Neuronal stem cell (in vitro differentiated cells): Measurements from ENCODE around the gene HTN3.

Experiments
- DNase-seq: peaks from one replicate; pipeline ENCODE4 v3.0.0-alpha.2; 2013; ENCODE audit warnings: low spot score
- H2AFZ ChIP-seq: one replicate; pipeline ENCODE4 v1.6.1; 2013; ENCODE audit warnings: mild to moderate bottlenecking, low read length, inconsistent platforms
- H2AK5ac ChIP-seq: 2 replicates; pipeline ENCODE4 v1.6.1; 2013; ENCODE audit warnings: low read depth, mild to moderate bottlenecking, inconsistent platforms, low read length, moderate library complexity, mixed read lengths
- H2BK120ac ChIP-seq: 2 replicates; pipeline ENCODE4 v1.6.1; 2013; ENCODE audit warnings: low read depth, mild to moderate bottlenecking, inconsistent platforms, low read length, moderate library complexity, mixed read lengths
- H2BK12ac ChIP-seq: one replicate; pipeline ENCODE4 v1.6.1; 2013; ENCODE audit warnings: low read length, inconsistent platforms
- H2BK15ac ChIP-seq: 2 replicates; pipeline ENCODE4 v1.6.1; 2013; ENCODE audit warnings: mild to moderate bottlenecking, low read length, inconsistent platforms, mixed read lengths
- H2BK5ac ChIP-seq: one replicate; pipeline ENCODE4 v1.6.1; 2013; ENCODE audit warnings: inconsistent platforms, mild to moderate bottlenecking, low read length, moderate library complexity
- H3K14ac ChIP-seq: one replicate; pipeline ENCODE4 v1.6.1; 2013; ENCODE audit warnings: low read length, inconsistent platforms
- H3K18ac ChIP-seq: 2 replicates; pipeline ENCODE4 v1.6.1; 2013; ENCODE audit warnings: low read length, inconsistent platforms
- H3K23ac ChIP-seq: 2 replicates; pipeline ENCODE4 v1.6.1; 2013; ENCODE audit warnings: low read depth, mild to moderate bottlenecking, mixed read lengths, low read length, inconsistent platforms; ENCODE audit not compliant: poor library complexity
- H3K27ac ChIP-seq: replicated peaks from 3 replicates; pipeline ENCODE4 v1.5.1; 2013; ENCODE audit warnings: low read length, inconsistent platforms
- H3K27me3 ChIP-seq, 3 experiments: 2 replicates each; pipeline ENCODE4 v1.6.1; 2013; ENCODE audit warnings: low read length in 3 of 3, mild to moderate bottlenecking in 2 of 3, inconsistent platforms in 1 of 3, low read depth in 1 of 3, mixed read lengths in 1 of 3, moderate library complexity in 1 of 3; ENCODE audit not compliant: control insufficient read depth in 3 of 3, insufficient read depth in 3 of 3
- H3K36me3 ChIP-seq, 2 donors: replicated peaks in 1 of 2; 2 replicates each; pipeline ENCODE4 v1.6.1; 2013; ENCODE audit warnings: low read length in 2 of 2; ENCODE audit not compliant: control insufficient read depth in 2 of 2, insufficient read depth in 2 of 2
- H3K4ac ChIP-seq: 2 replicates; pipeline ENCODE4 v1.6.1; 2013; ENCODE audit warnings: inconsistent platforms, mild to moderate bottlenecking, low read length, moderate library complexity
- H3K4me1 ChIP-seq, 2 donors: 1 replicate in 1 of 2; 2 replicates in 1 of 2; pipeline ENCODE4 v1.6.1; 2013; ENCODE audit warnings: low read length in 2 of 2, low read depth in 1 of 2; ENCODE audit not compliant: control insufficient read depth in 2 of 2, insufficient read depth in 1 of 2
- H3K4me2 ChIP-seq: one replicate; pipeline ENCODE4 v1.6.1; 2013; ENCODE audit warnings: mild to moderate bottlenecking, low read length, inconsistent platforms; ENCODE audit not compliant: insufficient read depth, poor library complexity, severe bottlenecking
- H3K4me3 ChIP-seq, 2 donors: 2 replicates each; pipeline ENCODE4 v1.5.1; 2013; ENCODE audit warnings: low read length in 2 of 2, mild to moderate bottlenecking in 2 of 2, inconsistent platforms in 1 of 2, moderate library complexity in 1 of 2
- H3K79me1 ChIP-seq: one replicate; pipeline ENCODE4 v1.6.1; 2013; ENCODE audit warnings: low read depth, mild to moderate bottlenecking, inconsistent platforms, low read length, moderate library complexity
- H3K9ac ChIP-seq: one replicate; pipeline ENCODE4 v1.6.1; 2013; ENCODE audit warnings: mild to moderate bottlenecking, low read depth, low read length, inconsistent platforms; ENCODE audit not compliant: poor library complexity
- H3K9me3 ChIP-seq, 2 donors: replicated peaks in 1 of 2; 2 replicates each; pipeline versions ENCODE3 to v1.6.1; 2013; ENCODE audit warnings: low read length in 2 of 2, mild to moderate bottlenecking in 2 of 2, inconsistent platforms in 1 of 2, low read depth in 1 of 2, mixed read lengths in 1 of 2, moderate library complexity in 1 of 2; ENCODE audit not compliant: control insufficient read depth in 2 of 2, insufficient read depth in 1 of 2
- H4K8ac ChIP-seq: one replicate; pipeline ENCODE4 v1.6.1; 2013; ENCODE audit warnings: low read depth, mild to moderate bottlenecking, inconsistent platforms, low read length, moderate library complexity
- H4K91ac ChIP-seq: one replicate; pipeline ENCODE4 v1.6.1; 2013; ENCODE audit warnings: low read length, low read depth, mild to moderate bottlenecking, inconsistent platforms; ENCODE audit not compliant: poor library complexity
- whole genome bisulfite sequencing, 2 donors: extraction: QIAGEN DNeasy Blood & Tissue Kit; methylation state at CpG; one replicate each; pipeline ENCODE4 v1.1.7; 2013; ENCODE audit warnings: missing lambda C conversion rate in 2 of 2, mixed read lengths in 1 of 2; ENCODE audit not compliant: insufficient read length in 2 of 2, insufficient replicate concordance in 1 of 2; ENCODE audit errors: extremely low coverage in 2 of 2; 5-methylcytosine and 5-hydroxymethylcytosine counted together

Gene HTN3

GRCh38 chr4:70062000-70062399 is 33.7 kb downstream of the HTN3 start:
- H3K9ac ChIP-seq: no peak overlapping the region
- H3K23ac ChIP-seq: no peak overlapping the region
- no peaks in the 10 kb centered on the region for H3K4me1 ChIP-seq
- no peaks in the 10 kb centered on the region for H3K27me3 ChIP-seq
- no peak for DNase-seq
- H4K8ac ChIP-seq: no peak overlapping the region
- no peak overlapping the region for H3K4ac ChIP-seq
- no peak overlapping the region for H2BK120ac ChIP-seq
- H3K14ac ChIP-seq: no peak overlapping the region
- H2BK15ac ChIP-seq: no peak overlapping the region
- no peak overlapping the region for H2BK5ac ChIP-seq
- H3K79me1 ChIP-seq: no peaks in the 10 kb centered on the region
- H3K9me3 ChIP-seq: no peaks in the 10 kb centered on the region
- no peak overlapping the region for H3K18ac ChIP-seq
- no peak overlapping the region for H3K4me3 ChIP-seq
- H2AFZ ChIP-seq: no peak overlapping the region
- no peaks in the 10 kb centered on the region for H3K36me3 ChIP-seq
- WGBS, 2 donors: no CpG with 5 or more reads among the region's 1 CpG
- no peak overlapping the region for H3K27ac ChIP-seq
- no peak overlapping the region for H4K91ac ChIP-seq
- no peak overlapping the region for H2BK12ac ChIP-seq
- no peak overlapping the region for H2AK5ac ChIP-seq
- no peak overlapping the region for H3K4me2 ChIP-seq

GRCh38 chr4:70080205-70080604 is 51.9 kb downstream of the HTN3 start:
- no CpG with 5 or more reads among the region's 1 CpG for WGBS, 2 donors
- Histone ChIP-seq H3K14ac (no peak overlapping the region), H3K36me3 (no peaks in the 10 kb centered on the region), H3K4me2 (no peak overlapping the region), H3K4me3 (no peak overlapping the region), H3K27ac (no peak overlapping the region), H3K27me3 (no peaks in the 10 kb centered on the region), H3K23ac (no peak overlapping the region), H2BK12ac (no peak overlapping the region), H3K9me3 (no peaks in the 10 kb centered on the region), H3K4ac (no peak overlapping the region), H2BK15ac (no peak overlapping the region), H3K9ac (no peak overlapping the region), H2AK5ac (no peak overlapping the region), H4K91ac (no peak overlapping the region), H2AFZ (no peak overlapping the region), H3K4me1 (no peaks in the 10 kb centered on the region), H4K8ac (no peak overlapping the region), H2BK5ac (no peak overlapping the region), H3K18ac (no peak overlapping the region), H2BK120ac (no peak overlapping the region), H3K79me1 (no peaks in the 10 kb centered on the region)
- DNase-seq: no peak
